Mononuclear cell (primary cell): ENCODE measurements around the gene SLC38A2. TPM values are rescaled to one million over a fixed set of nuclear protein-coding genes. Genes with fewer than 3 reads are reported as not detected.

ENCODE experiments used
- H3K27me3 ChIP-seq: 2 replicates; pipeline ENCODE4 v1.6.0; 2011; ENCODE audit warnings: low read length, control low read depth; ENCODE audit not compliant: insufficient read depth
- H3K4me1 ChIP-seq: 2 replicates; pipeline ENCODE4 v1.5.1; 2011; ENCODE audit warnings: mild to moderate bottlenecking, low read length, control low read depth; ENCODE audit not compliant: insufficient read depth
- H3K4me3 ChIP-seq: 2 replicates; pipeline ENCODE4 v1.5.1; 2011; ENCODE audit warnings: mild to moderate bottlenecking, low read length, moderate library complexity
- H3K9me3 ChIP-seq: 2 replicates; pipeline ENCODE4 v1.5.1; 2011; ENCODE audit warnings: low read depth, mild to moderate bottlenecking, control low read depth, low read length
- total RNA-seq: library from RNA; depleted of rRNA; stranded (reverse); fragments of >200 nt; gene quantifications from one replicate; pipeline ENCODE4 v1.2.3, GENCODE V29; 2012

SLC38A2 gene
- total RNA-seq, 1 donor, result 277 TPM

DNA sequence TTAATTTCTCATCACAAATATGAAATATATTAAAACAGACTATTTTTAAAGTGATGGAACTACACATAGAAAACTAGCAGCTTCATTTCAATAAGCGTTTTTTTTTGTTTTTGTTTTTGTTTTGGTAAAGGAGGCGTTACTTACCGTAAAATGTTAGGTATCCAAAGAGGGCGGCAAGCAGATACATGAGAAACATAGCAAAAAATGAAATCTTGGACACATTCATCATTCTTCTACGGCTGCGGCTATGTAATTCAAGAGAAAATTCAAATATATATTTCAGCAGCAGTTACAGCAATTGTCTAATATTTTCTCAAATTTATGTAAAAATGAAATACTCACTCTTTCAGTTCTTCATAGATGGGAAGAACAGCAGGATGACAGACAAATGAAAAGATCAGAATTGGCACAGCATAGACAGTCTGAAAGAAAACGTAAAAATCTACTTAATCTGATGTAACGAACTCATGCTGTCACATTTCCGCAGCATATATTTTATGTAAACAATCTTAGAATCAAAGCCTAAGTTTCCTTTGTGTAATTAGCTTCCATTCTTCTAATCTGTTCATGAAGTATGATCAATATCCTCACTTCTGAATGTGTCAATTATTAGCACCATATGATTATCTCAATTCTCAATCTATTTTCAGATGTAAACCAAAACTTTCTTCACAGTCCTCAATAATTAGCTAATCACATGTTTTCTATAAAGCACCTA is 8.8 kb downstream of the SLC38A2 start:
- Histone ChIP-seq H3K4me1 (peaks cover 33% of the 10 kb centered on the region), H3K9me3 (no peaks in the 10 kb centered on the region), H3K27me3 (no peaks in the 10 kb centered on the region), H3K4me3 (no peak overlapping the region)

DNA sequence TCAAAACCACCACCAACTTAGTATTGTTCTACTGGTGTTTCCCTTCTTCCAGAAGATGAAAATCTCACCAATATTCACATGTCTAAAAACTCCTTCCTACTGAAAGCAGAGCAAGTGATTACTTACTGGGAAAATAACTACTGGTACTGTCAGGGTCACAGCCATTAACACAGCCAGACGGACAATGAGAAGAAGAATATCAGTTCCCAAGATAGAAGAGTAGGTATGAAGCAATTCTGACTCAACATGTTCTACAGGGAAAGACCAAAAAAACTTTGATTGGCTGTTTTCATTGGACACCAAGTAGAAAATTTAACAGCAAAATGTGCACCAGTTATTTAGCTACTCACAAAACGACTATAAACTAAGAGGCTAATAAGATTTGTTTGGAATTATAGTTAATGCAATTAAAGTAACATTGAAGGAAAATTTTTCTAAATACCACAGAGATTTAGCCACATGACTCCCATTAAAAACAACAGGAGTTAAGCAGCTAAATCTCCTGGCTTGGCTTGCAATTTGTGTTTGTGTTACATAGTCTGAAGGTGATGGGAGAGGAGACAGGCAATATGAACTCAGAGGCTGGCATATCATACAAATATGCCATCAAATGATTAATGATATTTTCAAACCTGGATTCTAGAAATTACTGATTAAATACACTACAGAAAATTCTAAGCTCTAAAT is 9.5 kb downstream of the SLC38A2 start:
- Histone ChIP-seq H3K4me1 (peaks cover 26% of the 10 kb centered on the region), H3K9me3 (no peaks in the 10 kb centered on the region), H3K27me3 (no peaks in the 10 kb centered on the region), H3K4me3 (no peak overlapping the region)

DNA sequence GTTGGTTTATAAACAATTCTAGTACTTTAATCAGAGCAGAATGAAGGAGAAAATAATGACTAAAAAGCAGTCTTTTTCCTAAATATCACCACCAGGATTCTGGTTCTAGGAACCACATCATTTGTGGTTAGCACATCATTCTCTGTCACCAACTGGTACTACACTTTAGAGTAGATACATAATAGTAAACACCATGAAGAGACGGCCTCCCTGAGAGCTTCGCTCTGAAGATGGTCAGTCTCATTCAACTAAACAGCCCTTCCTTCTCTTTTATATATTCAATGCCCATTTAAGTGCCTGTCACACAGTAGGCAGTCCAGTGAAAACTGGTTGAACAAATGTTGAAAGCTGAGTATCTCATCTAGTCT is 10.9 kb downstream of the SLC38A2 start:
- no peak overlapping the region for H3K4me3 ChIP-seq
- no peaks in the 10 kb centered on the region for H3K9me3 ChIP-seq
- H3K4me1 ChIP-seq, result peaks cover 17% of the 10 kb centered on the region
- H3K27me3 ChIP-seq, result no peaks in the 10 kb centered on the region

DNA sequence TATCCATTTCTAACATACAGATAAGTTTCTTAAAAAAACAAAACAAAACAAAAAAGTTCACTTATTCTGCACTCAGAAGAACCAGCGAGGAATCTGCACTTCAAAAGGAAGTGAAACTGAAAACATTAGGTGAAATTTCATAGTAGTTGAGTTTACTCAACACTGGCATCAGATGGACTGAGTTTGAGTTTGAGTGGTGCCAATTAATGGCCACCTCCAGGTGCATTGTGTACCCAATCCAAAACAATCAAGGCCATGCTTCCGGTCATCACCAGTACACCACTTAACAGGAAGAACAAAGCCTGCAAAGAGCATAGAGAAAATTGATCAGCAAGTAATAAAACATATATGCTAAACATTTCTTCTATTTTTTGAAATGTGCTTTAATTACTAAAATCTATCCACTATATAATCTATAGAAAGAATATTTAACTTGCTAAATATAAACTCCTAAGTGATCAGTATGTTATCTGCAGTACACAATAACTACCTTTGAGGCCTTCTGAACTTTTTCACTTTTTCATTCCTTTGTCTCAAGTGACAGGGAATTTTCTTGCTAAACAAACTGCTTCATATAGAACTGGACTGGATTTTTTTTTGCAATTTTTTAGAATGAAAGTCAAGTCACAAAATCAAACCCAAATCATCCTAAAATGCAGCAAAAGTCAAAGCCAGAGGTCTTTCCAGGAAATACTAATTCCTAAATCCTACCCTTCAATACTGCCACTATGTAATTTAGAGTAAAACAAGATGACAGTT is 11.5 kb downstream of the SLC38A2 start:
- H3K27me3 ChIP-seq, result no peaks in the 10 kb centered on the region

DNA sequence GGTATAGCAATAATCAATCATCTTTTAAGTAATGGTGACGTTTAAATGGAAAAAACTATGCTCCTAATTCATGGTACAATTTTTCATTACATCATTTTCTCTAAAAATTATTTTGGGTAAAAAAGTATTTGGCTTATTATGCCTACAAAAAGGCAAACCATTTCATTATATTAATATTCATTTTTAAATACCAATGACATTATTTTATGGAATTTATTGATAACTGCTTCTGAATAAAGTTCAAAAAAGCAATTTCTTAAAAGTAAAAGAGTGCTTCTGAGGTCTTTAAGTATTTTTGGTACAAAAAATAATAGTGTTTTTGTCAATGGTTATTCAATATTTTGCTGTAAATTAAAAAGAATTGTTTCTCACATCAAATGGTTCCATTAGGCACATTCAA is 12.2 kb downstream of the SLC38A2 start:
- Histone ChIP-seq H3K4me1 (peaks cover 11% of the 10 kb centered on the region), H3K4me3 (no peak overlapping the region), H3K27me3 (no peaks in the 10 kb centered on the region), H3K9me3 (no peaks in the 10 kb centered on the region)

More for the DNA sequence above, 11.5 kb downstream of the SLC38A2 start:
- H3K4me3 ChIP-seq, result no peak overlapping the region
- H3K9me3 ChIP-seq, result no peaks in the 10 kb centered on the region
- peaks cover 15% of the 10 kb centered on the region for H3K4me1 ChIP-seq

DNA sequence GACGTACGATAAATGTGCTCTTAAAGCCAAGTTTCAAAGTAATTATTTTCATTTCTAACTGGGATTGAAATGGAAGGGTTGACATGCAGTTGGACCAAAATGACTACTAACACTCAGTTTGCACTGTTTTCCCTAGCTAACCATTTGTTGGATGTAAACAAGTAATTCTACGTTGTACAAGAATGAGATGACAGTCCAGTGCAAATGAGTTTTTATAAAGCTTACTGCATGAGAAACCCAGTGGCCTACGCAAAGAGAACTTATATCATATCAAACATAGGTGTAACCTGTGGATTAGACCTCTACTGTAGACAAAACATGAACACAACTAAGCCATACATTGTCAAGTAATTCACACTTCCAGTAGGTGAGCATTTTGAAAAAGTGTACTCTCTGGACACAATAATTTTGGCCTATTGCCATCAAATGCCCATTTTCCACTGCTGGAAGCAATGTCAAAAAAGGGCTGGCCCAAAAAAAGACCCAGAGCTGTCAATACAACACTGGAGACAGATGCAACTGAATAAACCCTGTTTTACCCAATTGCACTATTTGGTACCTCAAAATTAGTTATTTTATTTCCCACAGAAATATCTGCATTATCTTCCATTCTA is 12.8 kb downstream of the SLC38A2 start:
- H3K4me1 ChIP-seq, result peaks cover 11% of the 10 kb centered on the region
- H3K9me3 ChIP-seq, result no peaks in the 10 kb centered on the region
- H3K27me3 ChIP-seq, result no peaks in the 10 kb centered on the region
- H3K4me3 ChIP-seq, result no peak overlapping the region

DNA sequence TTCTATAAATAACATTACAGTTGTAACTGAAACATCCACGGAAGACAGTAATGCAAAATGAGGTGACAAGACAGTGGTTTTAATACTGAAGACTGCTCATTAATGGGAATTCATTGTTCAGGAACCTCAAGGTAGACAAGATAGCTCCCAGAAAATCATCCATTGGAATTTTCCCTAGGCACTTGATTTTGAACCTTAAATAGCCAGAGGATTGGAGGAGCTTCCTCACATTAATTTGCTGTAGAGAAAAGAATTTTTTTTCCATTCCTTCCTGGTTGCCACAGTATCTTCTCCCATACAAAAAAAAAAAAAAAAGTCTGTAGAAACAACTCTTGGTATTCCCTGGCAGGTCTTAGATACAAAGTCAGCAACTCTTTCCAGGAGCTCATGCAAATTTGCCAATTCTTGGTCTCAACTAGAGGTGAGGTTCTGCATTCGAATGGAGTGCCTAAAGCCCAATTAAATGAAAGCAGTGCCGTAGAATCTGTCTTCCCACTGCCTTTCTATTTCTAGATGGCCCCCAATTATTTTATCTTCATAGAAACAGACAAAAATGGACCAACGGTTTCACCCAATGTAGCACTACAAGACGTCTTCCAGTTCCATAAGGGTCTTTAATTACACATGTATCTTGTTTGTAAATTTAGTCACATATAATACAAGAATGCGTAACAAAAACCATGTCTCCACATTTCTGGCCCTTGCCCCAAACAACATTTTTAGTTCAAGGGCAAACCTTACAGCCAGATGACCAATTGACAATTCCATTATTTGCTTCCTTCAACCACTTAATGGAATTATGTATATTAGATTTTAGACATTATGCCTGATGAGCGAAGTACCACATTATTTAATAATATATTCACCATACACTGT is 13.5 kb downstream of the SLC38A2 start:
- Histone ChIP-seq H3K9me3 (no peaks in the 10 kb centered on the region), H3K27me3 (no peaks in the 10 kb centered on the region), H3K4me1 (peaks cover 11% of the 10 kb centered on the region), H3K4me3 (no peak overlapping the region)

DNA sequence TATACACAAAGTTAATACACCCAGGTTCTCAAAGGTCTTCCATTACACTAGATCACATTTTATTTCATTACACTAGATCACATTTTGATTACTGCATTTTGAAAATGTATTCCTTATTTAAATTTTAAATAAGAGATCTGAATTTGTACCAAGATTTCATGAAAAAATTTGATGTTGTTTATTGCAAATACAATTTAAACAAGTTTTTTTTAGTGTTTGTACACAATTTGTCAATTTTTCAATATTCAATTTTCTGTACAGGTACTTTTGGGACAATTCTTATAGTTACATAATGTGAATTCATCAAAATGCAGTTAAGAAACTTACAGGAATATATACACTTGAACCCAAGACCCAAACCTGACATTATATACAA is 14.3 kb downstream of the SLC38A2 start:
- H3K27me3 ChIP-seq, result no peaks in the 10 kb centered on the region
- H3K4me3 ChIP-seq, result no peak overlapping the region

DNA sequence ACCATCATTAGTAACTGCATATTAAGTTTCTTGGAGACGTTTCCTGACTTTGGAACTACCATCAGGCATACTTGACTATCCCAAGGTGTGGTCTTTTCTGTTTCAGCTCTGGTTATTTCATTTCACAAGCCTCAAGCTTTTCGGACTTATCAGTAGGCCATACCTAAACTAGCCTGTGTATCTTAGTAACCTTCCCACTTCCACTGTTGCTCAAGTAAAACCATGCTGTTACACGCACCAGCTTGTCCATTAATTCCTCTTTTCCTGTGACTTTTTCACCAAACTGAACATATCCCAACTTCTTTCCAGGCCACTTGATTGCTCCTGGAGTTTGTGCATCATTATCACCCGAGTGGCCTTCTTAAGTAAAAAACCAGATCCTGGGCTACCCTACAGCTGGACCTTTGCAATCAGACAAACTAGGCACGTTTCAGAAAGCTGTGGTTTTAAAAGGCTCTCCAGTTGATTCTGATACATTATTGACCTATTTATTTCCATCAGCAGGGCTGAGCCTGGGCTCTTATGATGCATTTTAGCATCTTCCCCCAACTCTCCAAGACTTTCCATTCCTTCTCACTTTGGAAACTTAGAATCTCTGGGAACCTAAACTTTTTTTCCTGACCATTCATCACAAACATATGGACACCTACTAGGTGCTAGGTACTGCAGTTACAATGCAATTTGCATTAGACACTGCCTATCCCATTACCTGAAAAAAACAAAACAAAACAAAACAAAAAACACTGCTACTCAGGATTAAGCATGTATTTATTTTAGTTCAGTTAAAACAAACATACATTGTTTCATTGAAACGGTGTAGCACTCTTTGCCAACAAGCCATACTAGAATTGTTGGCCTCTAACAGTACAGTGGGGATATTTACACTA is 14.9 kb downstream of the SLC38A2 start:
- H3K4me3 ChIP-seq, result no peak overlapping the region
- no peaks in the 10 kb centered on the region for H3K9me3 ChIP-seq
- H3K27me3 ChIP-seq, result no peaks in the 10 kb centered on the region
- peaks cover 11% of the 10 kb centered on the region for H3K4me1 ChIP-seq

More for the DNA sequence above, 14.3 kb downstream of the SLC38A2 start:
- Histone ChIP-seq H3K4me1 (peaks cover 11% of the 10 kb centered on the region), H3K9me3 (no peaks in the 10 kb centered on the region)

DNA sequence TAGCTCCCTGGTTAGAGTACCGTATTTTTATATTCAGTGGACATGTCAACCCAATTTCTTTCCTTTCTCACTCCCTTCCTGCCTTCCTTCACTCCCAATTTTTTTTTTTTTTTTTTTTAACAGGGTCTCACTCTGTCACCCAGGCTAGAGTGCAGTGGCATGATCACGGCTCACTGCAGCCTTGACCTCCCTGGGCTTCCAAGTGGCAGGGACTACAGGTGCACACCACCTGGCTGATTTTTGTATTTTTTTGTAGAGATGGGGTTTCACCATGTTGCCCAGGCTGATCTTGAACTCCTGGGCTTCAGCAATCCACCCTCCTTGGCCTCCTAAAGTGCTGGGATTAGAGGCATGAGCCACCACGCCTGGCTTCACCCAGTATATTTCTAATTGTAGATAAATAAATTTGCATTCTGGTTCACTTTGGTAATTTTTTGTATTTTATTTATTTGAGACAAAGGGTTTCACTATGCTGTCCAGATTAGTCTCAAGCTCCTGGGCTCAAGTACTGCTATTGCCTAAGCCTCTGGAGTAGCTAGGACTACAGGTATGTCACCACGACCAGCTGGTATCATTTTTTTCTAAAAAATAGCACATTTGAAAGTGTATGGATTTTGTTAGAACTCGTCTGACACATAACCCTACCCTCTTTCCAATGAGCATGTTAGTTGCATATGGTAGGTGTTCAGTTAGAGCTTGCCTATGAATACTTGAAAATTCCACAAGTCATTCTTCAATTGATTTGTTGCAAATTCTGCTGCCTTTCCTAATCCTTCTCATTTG is 15.7 kb downstream of the SLC38A2 start:
- H3K9me3 ChIP-seq, result no peaks in the 10 kb centered on the region
- H3K27me3 ChIP-seq, result no peaks in the 10 kb centered on the region
- peaks cover 11% of the 10 kb centered on the region for H3K4me1 ChIP-seq
- H3K4me3 ChIP-seq, result no peak overlapping the region

DNA sequence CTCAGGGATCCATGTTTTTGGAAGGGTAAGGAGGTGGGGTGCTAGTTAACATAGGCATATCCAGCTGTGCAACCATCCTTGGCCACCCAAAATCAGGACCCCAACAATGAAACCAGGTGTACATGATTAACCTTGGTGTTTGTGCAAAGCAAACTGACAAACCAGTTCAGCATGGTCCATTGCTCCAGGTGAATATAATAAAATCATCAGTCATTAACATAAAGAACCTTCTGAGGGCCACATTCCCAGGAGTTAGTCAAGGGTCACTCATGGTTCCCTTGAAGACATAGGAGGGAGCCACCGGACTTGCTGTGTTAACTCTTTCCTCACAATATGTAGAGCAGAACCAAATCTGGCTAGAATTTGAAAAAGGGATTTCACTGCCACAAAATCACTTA is 17.8 kb downstream of the SLC38A2 start:
- H3K9me3 ChIP-seq, result no peaks in the 10 kb centered on the region
- H3K4me1 ChIP-seq, result no peaks in the 10 kb centered on the region
- H3K27me3 ChIP-seq, result no peaks in the 10 kb centered on the region
- H3K4me3 ChIP-seq, result no peak overlapping the region

DNA sequence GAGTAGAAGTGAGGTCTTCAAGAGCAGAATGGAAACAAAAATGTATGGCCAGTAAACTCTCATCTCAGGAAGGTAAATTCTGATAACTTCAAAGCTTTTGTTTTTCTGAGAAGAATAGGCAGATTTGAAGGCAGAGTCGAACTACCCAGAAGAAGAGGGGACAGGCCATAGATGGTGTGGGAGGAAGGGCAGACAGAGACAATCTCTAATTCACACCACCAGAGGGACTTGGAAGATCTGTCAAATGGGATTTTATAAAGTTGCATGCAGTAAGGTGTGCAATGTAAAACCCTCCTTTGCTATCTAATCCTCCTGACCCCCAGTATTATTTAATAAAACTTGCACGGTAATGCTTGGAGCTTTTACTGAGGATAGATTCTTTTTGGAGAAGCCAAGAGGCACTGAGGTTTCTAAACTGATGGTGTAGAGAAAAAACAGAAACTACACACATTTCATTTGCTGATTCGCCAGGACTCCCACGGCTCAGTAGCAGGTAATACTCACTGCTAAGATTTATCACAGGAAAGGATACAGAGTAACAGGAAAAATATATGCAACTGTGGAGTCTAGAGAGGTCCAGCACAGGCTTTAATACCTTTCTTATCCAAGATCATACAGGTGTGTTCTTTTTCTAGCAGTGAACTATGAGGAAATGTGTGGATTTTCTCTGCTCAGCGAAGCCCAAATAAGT is 18.3 kb downstream of the SLC38A2 start:
- no peaks in the 10 kb centered on the region for H3K9me3 ChIP-seq
- H3K4me3 ChIP-seq, result no peak overlapping the region
- no peaks in the 10 kb centered on the region for H3K4me1 ChIP-seq
- H3K27me3 ChIP-seq, result no peaks in the 10 kb centered on the region
